K562 treated with DMSO at 1 percent for 48 hours (cell line): ENCODE measurements around the gene ACOX1. TPM values are rescaled to one million over a fixed set of nuclear protein-coding genes. Genes with fewer than 3 reads are reported as not detected.

Experiments
- total RNA-seq: library from RNA; unstranded; fragments of 300-600 nt; gene quantifications from 2 replicates; pipeline ENCODE4 v1.2.3, GENCODE V29; 2022; ENCODE audit warnings: low replicate concordance; ENCODE audit errors: extremely low read depth

Gene ACOX1
- not detected in 2 replicates for total RNA-seq

DNA sequence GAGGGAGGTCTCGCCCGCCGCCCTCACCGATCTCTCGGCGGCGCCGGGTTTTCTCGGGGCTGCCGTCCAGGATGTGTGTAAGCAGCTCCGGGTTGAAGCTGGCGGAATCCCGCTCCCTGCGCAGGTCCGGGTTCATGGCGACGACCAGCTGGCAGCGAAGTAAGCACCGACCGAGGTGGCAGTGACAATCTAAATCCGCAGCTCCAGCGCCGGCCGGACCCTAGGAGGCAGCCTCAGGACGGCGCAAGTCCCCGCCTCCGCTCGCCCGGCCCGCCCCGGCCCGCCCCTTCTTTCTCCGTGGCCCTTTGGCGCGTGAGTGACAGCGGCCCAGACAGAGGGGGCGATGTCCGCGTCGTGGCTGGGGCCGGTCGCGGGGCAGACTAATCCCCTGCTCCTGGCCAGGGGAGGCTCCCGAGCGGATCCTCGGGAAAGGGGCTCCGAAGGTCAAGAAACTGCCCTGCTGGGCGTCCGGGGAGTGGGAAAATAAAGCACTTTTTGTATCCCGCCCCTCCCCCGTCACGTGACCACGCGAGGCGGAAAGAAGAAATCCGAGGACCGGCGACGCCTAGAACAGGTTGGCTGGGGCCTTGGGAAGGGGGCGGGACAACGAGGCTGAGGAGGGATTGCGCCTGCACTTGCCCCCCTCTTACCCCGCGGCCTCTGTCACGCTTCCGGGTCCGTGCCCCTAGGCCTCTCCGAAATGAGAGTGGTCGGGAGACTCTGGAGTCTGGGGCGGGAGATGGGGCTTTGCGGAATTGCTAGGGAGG is at the start of gene ACOX1, which contains the start of gene TEN1:
Gene ACOX1, minus strand, starts transcription at position 229 of the 767 bp plus-strand sequence. Its CDS starts 93 bp downstream, at position 136.
Gene TEN1, plus strand, starts transcription at position 303 of the 767 bp plus-strand sequence. CDS start 6,953 bp downstream, outside the sequence.

DNA sequence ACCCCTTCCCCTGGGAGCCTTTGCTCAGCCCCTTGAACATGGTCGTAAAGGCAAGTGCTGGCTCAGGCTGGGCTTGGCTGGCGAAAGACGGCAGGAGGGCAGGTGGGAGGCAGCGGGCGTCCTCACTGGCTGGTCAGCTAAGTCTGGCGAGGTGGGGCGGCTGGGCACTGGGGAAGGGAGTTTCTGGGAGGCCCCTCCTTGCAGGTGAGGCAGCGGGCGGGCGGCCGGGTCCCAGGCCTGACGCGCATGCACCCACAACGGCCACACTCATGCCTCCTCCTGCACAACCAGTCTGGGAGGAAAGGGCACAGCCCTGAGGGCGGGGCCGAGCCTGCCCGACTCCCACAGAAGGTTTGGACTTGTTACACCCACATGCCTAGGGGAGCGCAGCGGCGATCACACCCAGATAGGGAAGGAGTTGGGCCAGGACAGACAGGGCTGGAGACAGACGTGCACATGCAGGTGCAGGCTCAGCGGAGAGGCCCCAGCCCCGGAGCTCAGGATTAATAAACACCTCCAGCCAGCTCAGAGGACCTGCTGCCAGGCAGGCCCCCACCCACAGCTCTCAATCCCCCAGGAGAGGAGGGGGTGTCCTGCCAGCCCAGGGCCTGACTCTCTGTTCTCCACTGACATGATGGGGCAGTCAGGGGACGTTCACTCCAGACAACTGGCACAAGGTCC is 48.3 kb upstream of the ACOX1 start, which contains the start of gene EVPL:
Gene EVPL, minus strand, starts transcription at position 148 of the 681 bp plus-strand sequence. Its CDS starts 108 bp downstream, at position 40.

DNA sequence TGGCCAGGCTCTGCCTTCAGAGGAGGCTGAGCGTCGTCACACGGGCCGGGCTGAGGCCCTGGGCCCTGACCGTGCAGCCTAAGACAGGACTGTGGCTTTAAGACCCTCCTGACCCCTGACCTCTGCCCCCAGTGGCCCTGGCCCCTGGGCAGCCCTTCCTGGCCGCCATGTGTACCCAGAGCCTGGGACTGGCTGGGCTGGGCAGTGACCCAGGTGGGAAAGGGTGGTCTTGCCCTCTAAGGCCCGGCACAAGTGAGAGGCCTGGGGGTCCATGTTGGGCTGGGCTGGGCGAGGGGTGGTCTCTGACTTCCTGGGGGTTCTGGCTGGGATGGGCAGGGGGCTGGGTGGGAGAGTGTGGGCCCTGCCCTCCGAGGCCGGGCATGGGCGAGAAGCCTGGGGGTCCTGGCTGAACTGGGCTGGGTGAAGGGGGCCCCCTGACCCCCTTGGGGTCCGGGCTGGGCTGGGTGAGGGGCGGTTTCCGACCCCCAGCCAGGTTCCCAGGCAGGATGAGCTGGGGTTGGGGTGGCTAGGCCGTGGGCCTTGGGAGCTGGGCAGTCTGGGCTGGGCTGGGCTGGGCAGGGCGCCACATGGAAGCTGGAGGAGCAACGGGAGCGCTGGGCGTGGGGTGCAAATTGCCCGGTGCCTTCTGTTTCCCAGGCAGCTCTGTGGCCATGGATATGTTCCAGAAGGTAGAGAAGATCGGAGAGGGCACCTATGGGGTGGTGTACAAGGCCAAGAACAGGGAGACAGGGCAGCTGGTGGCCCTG is 22.0 kb upstream of the ACOX1 start, which contains the start of gene CDK3:
Gene CDK3, plus strand, starts transcription at position 101 of the 767 bp plus-strand sequence. Its CDS starts 571 bp downstream, at position 672.

DNA sequence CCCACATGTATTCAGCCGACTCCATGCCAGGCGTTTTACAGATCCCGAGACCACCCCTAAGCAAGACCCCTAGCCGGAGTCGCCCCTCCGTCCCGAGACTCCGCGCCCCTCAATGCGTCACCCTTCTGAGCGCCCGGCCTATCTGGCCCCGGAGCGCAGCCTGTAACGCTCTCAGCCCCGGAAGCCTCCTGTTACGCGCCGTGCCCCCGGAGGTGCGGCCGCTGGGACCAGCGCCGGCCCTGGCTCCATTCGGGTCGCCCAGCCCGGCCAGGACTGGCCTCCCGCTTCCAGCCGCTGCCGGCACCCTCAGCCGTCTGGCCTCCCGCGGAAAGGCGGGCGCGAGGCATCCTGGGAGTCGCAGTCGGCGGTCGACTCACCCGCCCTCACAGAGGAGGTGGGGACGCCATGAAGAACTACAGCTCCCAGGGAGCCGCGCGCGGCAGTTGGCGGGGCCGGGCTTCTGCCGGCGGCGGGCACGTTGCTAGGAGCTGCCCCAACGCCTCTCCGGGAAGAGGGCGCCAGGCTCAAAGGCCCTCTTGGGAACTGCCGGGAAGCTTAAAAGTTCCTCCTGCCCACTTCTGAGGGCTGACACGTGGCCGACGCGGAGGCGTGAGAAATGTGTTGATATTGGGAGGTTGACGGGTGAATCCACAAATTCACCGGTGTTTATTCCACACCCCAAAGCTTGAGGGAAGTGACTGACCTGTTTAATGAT is 38.1 kb downstream of the ACOX1 start, which contains the start of gene FBF1:
Gene FBF1, minus strand, starts transcription at position 316 of the 715 bp plus-strand sequence. CDS start 2,893 bp downstream, outside the sequence.

DNA sequence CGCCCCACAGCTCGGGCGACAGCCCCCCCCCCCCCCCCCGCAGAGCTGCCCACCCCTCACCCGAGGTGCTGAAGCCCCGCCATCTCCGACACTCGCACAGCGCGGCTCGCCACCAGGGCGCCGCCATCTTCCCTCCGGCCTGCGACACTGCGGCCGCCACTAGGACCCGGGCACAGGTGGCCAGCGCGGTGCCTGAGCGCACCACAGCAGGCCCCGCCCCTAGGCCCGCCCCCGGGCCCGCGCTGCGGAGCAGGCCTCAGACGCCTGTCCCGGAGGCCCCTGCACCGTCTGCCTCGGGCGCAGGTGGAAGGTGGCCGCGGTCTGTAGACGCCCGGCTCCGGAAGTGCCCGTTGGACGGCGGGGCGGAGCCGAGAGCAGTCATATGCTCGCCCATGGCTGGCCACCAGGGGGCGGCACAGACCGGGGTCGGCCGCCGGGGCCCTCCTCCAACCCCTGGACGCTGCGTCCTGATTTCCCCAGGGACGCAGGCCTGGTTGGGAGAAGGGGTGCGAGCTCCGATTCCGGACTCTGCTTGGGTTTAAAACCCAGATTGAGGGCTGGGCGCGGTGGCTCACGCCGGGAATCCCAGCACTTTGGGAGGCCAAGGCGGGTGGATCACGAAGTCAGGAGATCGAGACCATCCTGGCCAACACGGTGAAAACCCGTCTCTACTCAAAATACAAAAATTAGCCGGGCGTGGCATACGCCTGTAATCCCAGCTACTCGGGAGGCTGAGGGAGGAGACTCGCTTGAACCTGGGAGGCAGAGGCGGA is 74.0 kb downstream of the ACOX1 start, which contains the start of gene MRPL38:
Gene MRPL38, minus strand, starts transcription at position 136 of the 773 bp plus-strand sequence. Its CDS starts 9 bp downstream, at position 127.

DNA sequence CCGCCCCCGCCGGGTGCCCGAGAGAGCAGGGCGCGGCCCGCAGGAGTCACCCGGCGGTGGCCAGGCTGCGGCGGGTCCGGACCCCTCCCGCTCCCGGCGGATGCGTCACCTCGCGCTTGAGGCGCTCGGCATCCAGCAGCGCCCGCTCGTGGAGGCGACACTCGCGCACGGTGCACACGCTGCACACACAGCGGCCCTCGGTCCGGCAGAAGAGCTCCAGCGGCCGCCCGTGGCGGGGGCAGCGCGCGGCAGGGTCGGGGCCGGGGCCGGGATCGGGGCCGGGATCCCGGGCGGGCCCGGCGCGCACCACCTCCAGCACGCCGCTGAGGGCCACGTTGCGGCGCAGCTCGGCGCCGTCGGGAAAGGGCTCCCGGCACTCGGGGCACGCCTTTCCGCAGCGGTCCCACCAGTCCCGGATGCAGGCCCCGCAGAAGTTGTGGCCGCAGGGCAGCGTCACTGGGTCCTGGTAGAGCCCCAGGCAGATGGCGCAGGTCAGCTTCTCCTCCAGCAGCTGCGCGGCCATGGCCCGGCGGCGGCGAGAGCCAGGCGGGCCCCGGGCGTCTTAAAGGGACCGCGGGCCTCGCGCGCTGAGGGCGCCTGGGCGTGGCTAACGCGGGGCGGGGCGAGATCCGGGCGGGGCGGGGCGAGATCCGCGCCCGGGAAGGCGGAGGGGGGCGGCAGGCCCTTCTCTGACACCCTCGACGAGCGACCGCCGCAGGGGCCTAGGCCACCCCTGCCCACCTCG is 82.4 kb downstream of the ACOX1 start, which contains the start of gene TRIM65:
Gene TRIM65, minus strand, starts transcription at position 537 of the 745 bp plus-strand sequence. Its CDS starts 14 bp downstream, at position 523.

Other genes with a start within 250 kb of the ACOX1 start
- not detected in 2 replicates for gene GALK1, start 214.0 kb downstream of the ACOX1 start, total RNA-seq
- not detected in 2 replicates for gene UNK, start 194.4 kb downstream of the ACOX1 start, total RNA-seq
- gene UNC13D, start 134.8 kb downstream of the ACOX1 start, total RNA-seq, result 220 TPM in 1 of 2 replicates, not detected in the other
- 432 TPM in 1 of 2 replicates, not detected in the other for gene WBP2, start 123.8 kb downstream of the ACOX1 start, total RNA-seq
- not detected in 2 replicates for gene TRIM47, start 100.6 kb downstream of the ACOX1 start, total RNA-seq
- not detected in 2 replicates for gene TRIM65, start 82.2 kb downstream of the ACOX1 start, total RNA-seq
- not detected in 2 replicates for gene MRPL38, start 74.3 kb downstream of the ACOX1 start, total RNA-seq
- not detected in 2 replicates for gene FBF1, start 38.1 kb downstream of the ACOX1 start, total RNA-seq
- gene TEN1, start 74 bp upstream of the ACOX1 start, total RNA-seq, result not detected in 2 replicates
- gene CDK3, start 21.7 kb upstream of the ACOX1 start, total RNA-seq, result not detected in 2 replicates
- gene EVPL, start 48.1 kb upstream of the ACOX1 start, total RNA-seq, result not detected in 2 replicates
- gene SRP68, start 93.4 kb upstream of the ACOX1 start, total RNA-seq, result not detected in 2 replicates
- gene GALR2, start 95.6 kb upstream of the ACOX1 start, total RNA-seq, result not detected in 2 replicates
- not detected in 2 replicates for gene ZACN, start 100.0 kb upstream of the ACOX1 start, total RNA-seq
- not detected in 2 replicates for gene EXOC7, start 124.6 kb upstream of the ACOX1 start, total RNA-seq
- not detected in 2 replicates for gene FOXJ1, start 162.1 kb upstream of the ACOX1 start, total RNA-seq